Type B pancreatic cell (in vitro differentiated cells): ENCODE data around the gene CEP128. TPM values are rescaled to one million over a fixed set of nuclear protein-coding genes. Genes with fewer than 3 reads are reported as not detected.

ENCODE experiments used
- DNase-seq: peaks from one replicate; pipeline ENCODE4 v3.0.0; 2021; ENCODE audit warnings: mixed read lengths; ENCODE audit not compliant: unreplicated experiment; ENCODE audit errors: extremely low spot score
- H3K27ac Mint-ChIP-seq: 2 replicates; pipeline ENCODE4 v1.8.0; 2021; ENCODE audit warnings: mild to moderate bottlenecking, mixed read lengths
- H3K27me3 Mint-ChIP-seq: 2 replicates; pipeline ENCODE4 v1.8.0; 2021; ENCODE audit warnings: mixed read lengths
- H3K36me3 Mint-ChIP-seq: 2 replicates; pipeline ENCODE4 v1.8.0; 2021; ENCODE audit warnings: mixed read lengths
- H3K4me1 Mint-ChIP-seq: one replicate; pipeline ENCODE4 v1.8.0; 2021; ENCODE audit warnings: mixed read lengths; ENCODE audit not compliant: unreplicated experiment
- H3K4me3 Mint-ChIP-seq: 2 replicates; pipeline ENCODE4 v1.8.0; 2021; ENCODE audit warnings: mild to moderate bottlenecking, mixed read lengths
- H3K9me3 Mint-ChIP-seq: 2 replicates; pipeline ENCODE4 v1.8.0; 2021; ENCODE audit warnings: mixed read lengths
- CTCF ChIP-seq: fragments of 200-600 bp; sonication (generic); conservative IDR thresholded peaks from 2 replicates; pipeline ENCODE4 v1.5.0; 2021; ENCODE audit warnings: antibody characterized with exemption, mild to moderate bottlenecking
- total RNA-seq: library from RNA; stranded (reverse); gene quantifications from 2 replicates; pipeline ENCODE4 v1.2.1, GENCODE V29; 2021; ENCODE audit warnings: low replicate concordance

The CEP128 gene
- total RNA-seq, 1 donor from 2014 or later: 17.7 TPM

- no peaks in the 10 kb centered on the region for H3K9me3 Mint-ChIP-seq
- H3K36me3 Mint-ChIP-seq: peaks cover 9% of the 10 kb centered on the region
- H3K4me1 Mint-ChIP-seq: no peaks in the 10 kb centered on the region
- H3K27ac Mint-ChIP-seq: no peak overlapping the region
- TF ChIP-seq CTCF: no peak
- no peak for DNase-seq
- H3K27me3 Mint-ChIP-seq: no peaks in the 10 kb centered on the region
- no peak overlapping the region for H3K4me3 Mint-ChIP-seq
Measured at GRCh38 chr14:80754696-80755095, 186.8 kb downstream of the CEP128 start.

- TF ChIP-seq CTCF: no peak
- H3K9me3 Mint-ChIP-seq: no peaks in the 10 kb centered on the region
- peaks cover 9% of the 10 kb centered on the region for H3K36me3 Mint-ChIP-seq
- H3K4me3 Mint-ChIP-seq: no peak overlapping the region
- DNase-seq: no peak
- H3K27ac Mint-ChIP-seq: no peak overlapping the region
- H3K4me1 Mint-ChIP-seq: no peaks in the 10 kb centered on the region
- H3K27me3 Mint-ChIP-seq: no peaks in the 10 kb centered on the region
Measured at GRCh38 chr14:80751285-80751684, 190.3 kb downstream of the CEP128 start.

- H3K27me3 Mint-ChIP-seq: no peaks in the 10 kb centered on the region
- no peak for TF ChIP-seq CTCF
- H3K36me3 Mint-ChIP-seq: no peaks in the 10 kb centered on the region
- no peak overlapping the region for H3K27ac Mint-ChIP-seq
- H3K9me3 Mint-ChIP-seq: no peaks in the 10 kb centered on the region
- no peaks in the 10 kb centered on the region for H3K4me1 Mint-ChIP-seq
- no peak for DNase-seq
- H3K4me3 Mint-ChIP-seq: no peak overlapping the region
Measured at GRCh38 chr14:80726211-80726610, 215.3 kb downstream of the CEP128 start.

GRCh38 chr14:80718940-80719339 lies 222.6 kb downstream of the CEP128 start:
- Mint-ChIP-seq H3K4me1 (no peaks in the 10 kb centered on the region), H3K27ac (no peak overlapping the region), H3K4me3 (no peak overlapping the region), H3K36me3 (no peaks in the 10 kb centered on the region), H3K9me3 (no peaks in the 10 kb centered on the region), H3K27me3 (no peaks in the 10 kb centered on the region)
- DNase-seq: no peak
- TF ChIP-seq CTCF: no peak

GRCh38 chr14:80714474-80714873 lies 227.1 kb downstream of the CEP128 start:
- no peak overlapping the region for H3K27ac Mint-ChIP-seq
- no peaks in the 10 kb centered on the region for H3K27me3 Mint-ChIP-seq
- no peak for DNase-seq
- H3K9me3 Mint-ChIP-seq: no peaks in the 10 kb centered on the region
- no peak for TF ChIP-seq CTCF
- H3K4me3 Mint-ChIP-seq: no peak overlapping the region
- H3K36me3 Mint-ChIP-seq: no peaks in the 10 kb centered on the region
- H3K4me1 Mint-ChIP-seq: no peaks in the 10 kb centered on the region
